Skin epidermis (tissue), 12 donors: ENCODE measurements around the gene NR5A1.

Source experiments
- H3K27ac ChIP-seq, 21 experiments: fragments of 200-600 bp; sonication (generic) in 11 of 21; one replicate each; pipeline ENCODE4 v1.5.0; 2020; ENCODE audit warnings: mild to moderate bottlenecking in 3 of 21, inconsistent platforms in 2 of 21, moderate library complexity in 2 of 21
- H3K4me3 ChIP-seq, 7 experiments: fragments of 200-600 bp; sonication (generic) in 2 of 7; one replicate each; pipeline ENCODE4 v1.5.0; 2020; ENCODE audit warnings: inconsistent platforms in 2 of 7, mild to moderate bottlenecking in 2 of 7, moderate library complexity in 1 of 7

The NR5A1 gene

DNA sequence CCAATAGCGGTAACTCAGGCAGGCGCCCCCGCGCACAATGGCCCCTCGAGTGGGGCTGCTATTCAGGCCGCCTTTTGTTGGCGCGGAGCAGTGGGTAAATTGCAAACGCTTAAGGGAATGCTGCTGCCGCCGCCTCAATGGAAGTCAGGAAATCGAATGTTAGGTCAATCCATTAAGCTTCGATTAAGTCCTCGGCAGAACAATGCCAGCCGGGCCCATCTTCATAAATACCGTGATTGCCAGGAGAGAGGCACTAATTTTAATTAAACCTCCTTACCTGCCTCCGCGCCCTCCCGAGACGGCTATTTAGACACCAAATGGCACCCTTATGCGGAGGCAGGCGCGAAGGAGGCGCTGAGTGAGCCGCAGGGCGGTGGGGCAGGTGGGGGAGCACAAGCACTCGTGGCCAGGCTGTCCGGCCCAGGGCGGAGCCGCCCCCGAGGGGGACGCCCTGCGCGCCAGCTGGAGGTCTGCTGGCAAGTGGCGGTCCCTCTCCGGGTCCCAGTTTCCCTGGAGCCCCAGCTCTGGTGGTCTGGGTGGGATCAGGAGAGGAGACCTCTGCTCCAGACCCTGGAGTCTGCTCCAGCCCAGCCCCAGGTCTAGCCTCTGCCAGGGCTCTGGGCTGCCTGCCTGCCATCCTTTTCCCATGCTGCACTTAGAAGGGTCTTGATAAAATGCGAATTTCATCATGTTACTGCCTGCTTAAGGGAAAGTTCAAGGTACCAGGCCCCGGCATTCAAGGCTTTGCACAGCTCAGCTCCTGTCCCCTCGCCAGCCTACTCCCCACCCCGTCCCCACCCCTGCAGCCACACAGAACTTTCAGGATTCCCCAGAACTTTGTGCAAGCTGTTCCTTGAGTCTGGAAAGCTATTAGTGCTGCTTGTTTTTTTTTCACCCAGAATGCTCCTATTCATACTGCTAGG is 19.7 kb downstream of the NR5A1 start:
- H3K4me3 ChIP-seq: no peak overlapping the region
- H3K27ac ChIP-seq: no peak overlapping the region

DNA sequence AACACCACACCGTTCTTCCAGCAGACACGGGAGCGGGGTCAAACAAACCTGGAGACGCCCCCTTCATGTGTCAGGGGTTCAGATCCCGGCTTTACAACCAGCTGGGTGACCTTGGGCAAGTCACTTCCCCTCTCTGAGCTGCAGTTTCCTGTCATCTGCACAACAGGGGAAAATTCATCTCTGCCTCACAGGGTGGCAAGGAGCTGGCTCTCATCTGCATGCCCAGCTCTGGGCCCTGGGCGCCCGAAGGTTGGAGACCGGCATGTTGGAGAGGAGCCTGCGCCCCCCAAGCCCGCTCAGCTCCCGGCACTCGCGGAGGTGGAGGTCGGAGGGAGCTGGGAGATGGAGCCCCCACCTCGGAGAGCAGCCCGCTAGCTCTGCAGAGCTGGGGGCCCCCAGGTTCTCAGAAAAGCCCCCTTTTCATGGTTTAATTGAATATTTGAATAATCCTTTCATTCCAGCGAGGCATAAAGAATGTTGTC is 20.4 kb downstream of the NR5A1 start:
- no peak overlapping the region for H3K27ac ChIP-seq

DNA sequence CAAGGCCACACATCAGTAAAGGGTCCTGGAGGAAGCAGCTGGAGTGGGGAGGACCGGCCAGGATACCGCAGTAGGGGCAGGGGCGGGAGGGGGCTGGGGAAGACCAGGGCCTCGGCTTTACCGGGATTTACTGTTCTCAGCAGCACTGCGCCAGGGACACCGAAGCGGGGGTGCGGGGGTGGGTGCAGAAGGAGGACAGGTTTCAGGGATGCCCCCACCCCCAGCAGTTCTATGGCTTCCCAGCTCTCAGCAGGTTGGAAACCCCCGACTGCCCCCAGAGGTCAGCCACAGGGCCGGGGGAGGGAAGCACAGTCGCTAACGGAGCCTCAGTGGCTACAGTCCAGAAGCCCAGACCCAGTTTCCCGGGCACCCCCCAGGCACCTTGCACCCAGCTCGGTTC is 21.3 kb downstream of the NR5A1 start:
- Histone ChIP-seq H3K27ac (no peak overlapping the region), H3K4me3 (no peak overlapping the region)

More for the DNA sequence above, 20.4 kb downstream of the NR5A1 start:
- no peak overlapping the region for H3K4me3 ChIP-seq

DNA sequence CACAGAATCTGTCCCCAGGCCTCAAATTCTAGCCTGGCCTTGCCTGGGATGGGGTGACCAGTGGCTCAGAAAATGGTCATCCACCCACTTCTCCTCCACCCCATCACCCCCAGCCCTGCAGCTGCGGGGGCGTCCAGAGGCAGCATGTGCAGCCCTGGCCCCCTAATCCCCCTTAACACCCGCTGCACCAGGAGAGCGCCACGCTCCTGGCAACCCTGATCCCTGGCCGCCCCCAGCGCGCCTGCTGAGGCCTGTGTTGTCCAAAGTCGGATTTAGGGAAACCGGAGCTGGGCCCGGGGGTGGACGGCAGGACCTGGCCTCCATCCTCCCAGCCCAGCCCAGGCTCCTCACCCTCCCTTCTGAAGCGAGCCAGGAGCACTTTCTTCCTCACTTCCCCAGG is 22.0 kb downstream of the NR5A1 start:
- no peak overlapping the region for H3K27ac ChIP-seq

DNA sequence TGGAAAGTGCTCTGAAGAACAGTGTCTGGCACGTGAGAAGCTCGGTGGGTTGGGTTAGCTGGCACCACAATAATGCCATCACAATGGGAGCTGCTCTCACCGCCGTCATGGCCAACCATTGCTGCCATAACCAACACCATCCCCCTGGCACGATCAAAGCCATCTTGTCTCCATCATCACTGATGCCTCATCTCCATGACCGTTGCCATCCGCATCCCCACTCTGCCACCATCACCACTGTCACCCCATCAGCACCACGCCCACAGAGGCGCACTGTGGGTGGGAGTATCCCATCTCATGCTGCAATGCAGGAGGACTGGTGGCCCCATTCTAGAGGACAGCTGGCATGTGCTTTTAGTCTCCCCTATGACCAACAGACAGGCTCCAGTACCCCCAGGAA is 23.7 kb downstream of the NR5A1 start:
- no peak overlapping the region for H3K4me3 ChIP-seq
- H3K27ac ChIP-seq: no peak overlapping the region

More for the DNA sequence above, 22.0 kb downstream of the NR5A1 start:
- H3K4me3 ChIP-seq: no peak overlapping the region

DNA sequence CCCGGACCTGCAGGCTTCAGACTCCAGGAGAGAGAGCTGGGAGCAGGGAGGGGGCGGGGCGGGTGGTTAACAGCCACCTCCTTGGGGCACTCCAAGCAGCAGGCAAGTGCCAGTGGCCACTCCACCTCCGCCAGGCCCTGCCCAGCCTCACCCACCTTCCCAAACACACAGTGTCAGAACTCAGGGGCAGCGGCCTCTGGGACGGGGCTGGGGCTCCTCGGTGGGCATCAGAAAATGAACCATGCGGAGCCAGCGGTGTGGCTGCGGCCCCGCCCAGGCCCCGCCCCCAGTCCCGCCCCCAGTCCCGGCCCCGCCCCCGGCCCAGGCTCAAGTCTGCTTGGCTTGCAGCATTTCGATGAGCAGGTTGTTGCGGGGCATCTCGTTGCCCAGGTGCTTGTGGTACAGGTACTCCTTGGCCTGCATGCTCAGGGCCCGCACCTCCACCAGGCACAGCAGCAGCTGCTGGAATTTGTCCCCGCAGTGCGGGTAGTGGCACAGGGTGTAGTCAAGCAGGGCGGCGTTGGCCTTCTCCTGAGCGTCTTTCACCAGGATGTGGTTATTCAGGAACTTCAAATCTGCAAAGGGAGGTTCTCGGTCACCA is 24.7 kb downstream of the NR5A1 start:
- H3K27ac ChIP-seq: no peak overlapping the region
- H3K4me3 ChIP-seq: no peak overlapping the region

DNA sequence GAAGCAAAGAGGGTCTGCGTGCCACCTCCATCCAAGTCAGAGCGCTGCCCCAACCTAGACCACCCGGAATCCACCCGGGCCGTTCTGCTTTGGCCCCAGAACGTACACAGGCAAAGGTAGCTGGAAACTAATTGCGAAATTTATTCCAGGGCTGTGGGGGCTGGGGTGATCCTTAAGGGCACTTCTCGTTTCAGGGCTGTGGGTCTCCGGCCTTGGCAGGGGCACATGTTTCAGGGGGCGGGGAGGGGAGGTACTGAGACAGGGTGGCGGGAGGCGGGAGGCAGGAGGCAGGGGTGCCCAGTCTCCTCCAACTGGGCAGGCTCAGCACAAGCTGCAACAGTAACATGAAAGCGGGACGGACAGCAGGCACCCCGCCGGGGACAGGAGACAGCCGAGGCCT is 26.1 kb downstream of the NR5A1 start:
- no peak overlapping the region for H3K4me3 ChIP-seq
- H3K27ac ChIP-seq: no peak overlapping the region

DNA sequence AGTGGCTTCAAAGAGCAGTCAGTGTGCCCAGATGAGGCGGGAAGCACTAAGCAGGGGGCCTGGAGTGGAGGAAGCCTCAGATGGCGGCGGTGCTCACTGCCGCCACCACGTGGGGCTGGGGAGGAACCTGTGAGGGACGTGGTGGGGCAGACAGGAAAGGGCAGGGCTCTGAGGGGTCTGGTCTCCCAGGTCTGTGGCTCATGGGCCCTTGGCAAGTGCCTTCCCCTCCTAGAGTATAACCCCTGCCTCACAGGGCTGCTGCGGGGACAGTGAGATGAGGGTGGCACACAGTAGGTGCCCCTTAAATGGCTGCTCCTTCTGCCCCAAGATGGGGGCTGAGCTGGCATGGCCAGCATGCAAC is 26.6 kb downstream of the NR5A1 start:
- H3K4me3 ChIP-seq: no peak overlapping the region
- no peak overlapping the region for H3K27ac ChIP-seq

DNA sequence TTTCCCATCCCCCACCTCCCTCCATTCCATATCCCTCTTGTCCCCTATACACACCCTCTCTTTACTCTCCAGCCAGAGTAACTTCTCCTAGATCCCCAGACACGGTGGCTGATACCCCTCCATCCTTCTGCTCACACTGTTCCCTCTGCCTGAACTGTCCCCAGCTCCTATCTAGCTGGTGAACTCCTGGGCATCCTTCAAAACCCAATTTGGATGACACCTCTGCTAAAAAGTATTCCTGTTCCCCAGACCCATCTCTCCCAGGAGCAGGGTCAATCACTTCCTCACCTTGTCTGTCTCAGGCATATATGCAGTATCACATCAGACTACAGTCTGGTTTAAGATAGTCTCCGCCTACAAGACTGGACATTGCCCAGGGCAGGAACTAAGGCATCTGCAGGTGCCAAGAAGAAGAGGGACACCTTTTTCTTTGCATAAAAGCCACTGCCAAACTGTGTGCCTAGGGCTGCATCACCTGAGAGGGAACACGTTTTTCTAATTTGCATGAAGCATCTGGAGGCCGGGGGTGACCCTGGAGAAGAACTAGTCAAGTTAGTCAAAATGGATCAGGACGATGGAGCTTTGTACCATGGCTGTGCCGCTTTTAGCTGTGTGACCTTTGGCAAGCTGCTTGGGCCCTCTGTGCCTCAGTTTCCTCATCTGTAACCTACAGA is 27.1 kb downstream of the NR5A1 start:
- H3K4me3 ChIP-seq: no peak overlapping the region
- no peak overlapping the region for H3K27ac ChIP-seq

DNA sequence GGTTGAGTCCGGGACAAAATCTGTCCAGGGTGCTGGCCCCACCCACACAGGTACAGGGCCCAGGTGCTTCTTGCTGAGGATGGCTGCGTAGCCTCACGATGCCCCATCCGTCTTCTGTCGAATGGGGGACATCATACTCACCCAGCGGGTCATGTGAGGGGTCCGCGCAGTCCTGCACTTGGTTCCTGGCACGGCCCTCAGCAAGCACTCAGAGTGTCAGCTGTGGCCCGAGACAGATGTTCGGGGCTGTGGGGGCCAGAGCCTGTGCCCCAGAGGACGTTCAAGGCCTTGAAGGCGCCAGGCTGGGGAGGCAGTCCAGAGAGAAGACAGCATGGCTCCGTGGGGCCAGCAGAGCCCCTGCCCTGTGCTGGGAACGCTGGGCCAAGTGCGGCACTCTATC is 27.8 kb downstream of the NR5A1 start:
- H3K4me3 ChIP-seq: no peak overlapping the region
- H3K27ac ChIP-seq: no peak overlapping the region

DNA sequence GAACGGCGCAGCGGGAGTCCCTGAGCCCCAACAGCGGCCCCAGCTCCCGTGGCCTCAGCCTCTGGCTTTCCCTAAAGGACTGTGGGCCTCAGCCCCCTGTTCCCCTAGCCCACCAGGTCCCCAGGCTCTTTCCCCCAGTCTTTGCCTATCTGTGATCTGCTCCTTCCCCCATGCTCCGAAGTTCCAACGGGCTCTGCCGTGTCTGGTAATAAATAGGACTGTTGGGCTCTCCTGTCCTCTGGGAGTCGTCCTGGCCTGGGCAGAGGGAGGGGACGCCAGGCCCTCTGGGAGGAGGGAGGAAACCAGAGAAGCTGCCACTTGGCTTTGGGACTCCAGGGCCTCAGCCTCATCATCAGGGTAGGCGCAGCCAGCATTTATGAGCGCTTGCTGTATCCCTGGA is 28.8 kb downstream of the NR5A1 start:
- Histone ChIP-seq H3K27ac (no peak overlapping the region), H3K4me3 (no peak overlapping the region)

DNA sequence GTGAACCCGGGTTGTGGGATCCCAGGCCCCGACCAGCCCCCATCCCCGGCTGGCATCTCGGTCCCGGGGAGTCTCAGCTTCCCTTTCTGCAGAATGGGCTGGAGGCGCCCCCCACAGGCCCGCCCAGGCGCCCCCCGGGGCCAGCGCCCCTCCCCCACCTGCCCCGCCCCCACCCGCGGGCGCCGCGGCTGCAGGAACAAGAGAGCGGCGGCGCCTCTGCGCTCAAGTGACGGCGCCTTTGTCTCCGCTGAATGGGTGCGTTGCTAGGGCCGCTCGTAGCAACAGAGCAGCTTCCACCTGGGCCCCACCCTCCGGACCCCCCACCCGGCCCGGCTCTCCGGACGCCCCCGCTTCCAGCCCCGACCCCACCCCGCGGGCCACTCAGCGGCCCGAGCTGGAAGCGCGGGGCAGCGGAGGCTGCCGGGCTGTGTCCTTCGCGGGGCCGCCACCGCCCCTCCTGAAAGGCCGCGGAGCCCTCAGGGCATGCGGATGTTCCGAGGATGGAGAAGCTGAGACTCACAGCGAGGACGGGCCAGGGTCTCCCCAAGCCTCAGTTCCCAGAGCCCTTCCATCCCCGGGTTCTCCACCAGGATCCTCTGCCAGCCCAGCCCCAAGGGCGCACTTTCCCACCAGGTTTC is 29.4 kb downstream of the NR5A1 start:
- no peak overlapping the region for H3K27ac ChIP-seq
- peak overlapping the region in 2 of 7 experiments; percentile 3 to 9 for H3K4me3 ChIP-seq

DNA sequence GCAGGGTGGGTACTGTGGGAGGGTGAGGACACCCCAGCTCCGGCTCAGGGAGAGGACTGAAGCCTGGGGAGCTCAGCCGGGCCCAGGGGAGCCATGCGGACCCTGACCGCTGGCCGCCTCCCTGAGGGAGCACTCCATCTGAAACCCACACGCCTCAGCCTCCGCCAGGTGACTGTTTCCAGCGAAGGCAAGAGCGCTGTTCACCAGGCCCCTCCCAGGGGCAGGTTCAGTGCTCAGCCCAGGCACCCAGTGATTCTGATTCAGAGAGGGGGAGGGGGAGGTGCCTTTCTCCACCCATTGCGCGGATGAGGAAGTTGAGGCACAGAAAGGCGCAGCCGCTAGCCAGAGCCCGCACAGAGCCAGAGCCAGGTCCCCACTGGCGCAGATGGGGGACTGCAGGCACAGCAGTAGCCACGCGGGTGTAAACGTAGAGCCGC is 30.0 kb downstream of the NR5A1 start:
- Histone ChIP-seq H3K4me3 (peak overlapping the region in 2 of 7 experiments; percentile 3 to 9), H3K27ac (no peak overlapping the region)

DNA sequence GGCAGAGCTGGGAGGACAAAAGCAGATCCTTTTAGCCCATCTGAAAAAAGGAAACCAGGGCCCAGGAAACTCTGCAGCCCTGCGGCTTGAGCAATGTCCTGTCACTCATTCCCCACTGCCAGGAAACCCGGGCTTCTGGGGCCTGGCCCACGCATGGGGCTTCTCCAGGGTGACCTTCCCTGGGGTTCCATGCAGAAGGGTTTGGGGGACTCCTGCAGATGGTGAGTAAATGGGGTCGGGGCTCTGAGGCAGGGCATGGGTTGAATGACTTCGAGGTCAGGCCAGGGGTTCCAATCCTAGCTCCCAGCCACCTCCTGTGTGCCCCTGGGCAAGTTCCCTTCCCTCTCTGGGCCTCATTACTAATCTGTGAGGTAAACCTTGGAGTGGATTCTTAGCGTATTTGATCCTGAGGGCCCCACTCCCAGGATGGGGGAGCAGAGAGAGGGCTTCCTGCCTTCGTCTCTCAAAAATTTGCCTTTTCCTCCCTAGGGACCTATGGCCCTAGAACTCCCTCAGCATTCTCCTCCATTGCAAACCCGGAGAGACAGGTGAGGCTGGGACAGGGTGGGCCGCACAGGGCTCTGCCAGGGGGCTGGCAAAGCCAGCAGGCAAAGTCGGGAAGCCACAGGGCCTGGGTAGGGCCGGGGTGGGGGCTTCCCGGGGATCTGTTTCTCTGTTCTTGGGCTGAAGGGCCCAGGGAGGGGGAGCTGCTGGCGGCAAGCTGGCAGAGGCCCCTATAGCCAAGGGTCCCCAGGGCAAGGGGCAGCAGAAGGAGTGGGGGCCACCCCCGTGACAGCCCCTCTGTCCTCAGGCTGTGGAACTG is 31.1 kb downstream of the NR5A1 start:
- no peak overlapping the region for H3K27ac ChIP-seq
- H3K4me3 ChIP-seq: no peak overlapping the region

DNA sequence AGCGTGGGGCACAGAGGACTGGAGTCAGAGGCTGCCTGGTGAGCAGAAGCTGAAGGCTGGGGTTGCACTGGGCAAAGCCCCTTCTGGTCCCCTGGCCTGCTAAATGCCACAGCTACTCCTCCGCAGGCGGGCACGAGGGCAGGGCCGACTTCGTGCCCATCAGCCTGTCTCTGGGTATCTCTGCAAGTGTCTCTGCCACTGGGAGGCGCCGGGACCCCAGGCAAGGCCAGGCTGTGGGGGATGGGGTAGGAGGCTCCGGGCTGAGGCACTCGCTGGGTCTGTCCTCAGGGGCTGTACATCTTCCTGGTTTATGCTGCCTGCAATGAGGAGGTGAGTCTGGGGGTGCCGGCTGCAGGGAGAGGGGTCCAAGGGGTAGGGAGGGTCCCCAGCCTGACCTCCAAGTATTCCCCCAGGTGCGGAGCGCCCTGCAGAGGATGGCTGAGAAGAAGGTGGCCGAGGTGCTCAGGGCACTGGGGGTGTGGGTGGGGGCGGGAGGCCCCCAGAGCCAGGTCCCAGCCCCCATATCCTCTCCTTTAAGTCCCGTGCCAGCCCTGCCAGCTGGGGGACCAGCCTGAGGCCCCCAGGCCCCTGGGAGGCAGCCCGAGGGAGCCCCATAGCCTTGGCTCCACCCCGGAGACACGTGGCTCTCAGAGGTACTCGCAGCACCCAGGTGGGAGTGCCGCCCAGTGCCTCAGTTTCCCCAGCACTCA is 31.9 kb downstream of the NR5A1 start:
- Histone ChIP-seq H3K27ac (no peak overlapping the region), H3K4me3 (no peak overlapping the region)

DNA sequence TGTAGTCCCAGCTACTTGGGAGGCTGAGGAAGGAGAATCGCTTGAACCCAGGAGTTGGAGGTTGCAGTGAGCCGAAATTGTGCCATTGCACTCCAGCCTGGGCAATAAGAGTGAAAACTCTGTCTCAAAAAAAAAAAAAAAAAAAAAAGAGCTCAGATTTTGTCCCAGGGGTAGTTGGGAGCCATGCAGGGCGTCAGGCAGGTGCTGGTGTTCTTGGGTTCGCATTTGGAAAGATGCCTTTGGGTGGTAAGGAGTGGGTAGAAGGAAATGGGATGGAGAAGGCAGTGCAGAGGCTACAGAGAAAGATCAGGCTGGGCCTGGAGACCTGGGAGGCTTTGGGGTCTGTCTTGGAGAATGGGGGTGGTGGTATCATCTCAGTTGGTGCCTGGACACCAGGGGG is 33.0 kb downstream of the NR5A1 start:
- no peak overlapping the region for H3K4me3 ChIP-seq
- H3K27ac ChIP-seq: no peak overlapping the region

DNA sequence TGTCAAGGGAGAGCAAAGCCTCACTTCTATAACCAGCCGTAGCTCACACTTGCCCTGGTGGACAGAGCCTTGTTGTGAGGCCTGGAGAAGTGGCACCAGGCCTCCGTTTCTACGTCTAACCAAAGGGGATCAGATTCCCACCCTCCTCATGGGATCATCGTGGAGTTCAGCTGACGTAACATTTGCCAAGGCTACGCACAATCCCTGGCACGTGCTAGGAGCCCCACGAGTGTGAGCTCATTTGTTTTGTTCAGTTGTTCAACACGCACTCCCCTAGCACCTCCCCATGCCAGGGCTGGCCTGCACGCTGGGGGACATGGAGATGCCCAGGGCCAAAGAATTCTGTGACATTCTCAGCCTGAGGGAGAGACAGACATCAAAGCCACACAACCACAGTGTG is 33.9 kb downstream of the NR5A1 start:
- Histone ChIP-seq H3K27ac (no peak overlapping the region), H3K4me3 (no peak overlapping the region)

DNA sequence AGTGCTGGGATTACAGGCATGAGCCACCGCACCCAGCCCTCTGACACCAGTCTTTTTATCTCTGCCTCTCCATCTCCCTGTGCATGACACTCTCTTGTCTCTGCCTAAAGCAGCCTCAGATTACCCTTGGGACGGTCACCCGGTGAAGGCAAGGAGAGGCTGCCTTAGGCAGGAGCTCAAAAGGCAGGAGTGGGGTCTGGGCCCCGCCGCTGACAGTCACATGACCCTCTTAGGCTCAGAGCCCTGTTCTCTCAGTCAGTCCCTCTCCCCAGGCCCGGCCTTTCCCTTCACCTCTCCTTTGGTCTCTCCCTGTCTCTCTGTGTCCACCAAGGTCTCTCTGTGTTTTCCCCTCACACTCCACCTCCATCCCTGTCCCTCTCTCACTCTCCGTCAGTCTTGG is 34.4 kb downstream of the NR5A1 start:
- H3K27ac ChIP-seq: no peak overlapping the region
- no peak overlapping the region for H3K4me3 ChIP-seq

DNA sequence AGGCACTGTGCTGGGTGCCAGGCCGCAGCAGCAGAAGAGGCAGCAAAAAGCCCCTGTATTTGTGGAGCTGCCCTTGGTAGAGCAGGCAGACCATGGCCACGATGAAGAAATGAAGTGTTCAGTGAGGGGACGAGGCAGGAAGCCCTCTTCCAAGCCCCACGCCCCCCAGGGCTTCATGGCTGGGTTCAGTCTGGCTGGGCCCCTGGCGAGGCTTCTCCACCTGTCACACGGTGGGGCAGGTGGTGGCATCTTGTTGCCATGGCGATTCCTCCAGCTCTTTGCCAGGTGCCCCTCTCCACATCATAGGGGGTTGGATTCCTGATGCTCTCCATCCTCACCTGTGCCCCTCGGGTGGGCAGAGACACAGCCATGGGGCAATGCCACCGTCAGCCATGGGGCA is 35.4 kb downstream of the NR5A1 start:
- H3K27ac ChIP-seq: no peak overlapping the region
- no peak overlapping the region for H3K4me3 ChIP-seq
